ENCODE results near the gene POU2AF1. TPM values are rescaled to one million over a fixed set of nuclear protein-coding genes. Genes with fewer than 3 reads are reported as not detected.

The POU2AF1 gene
- total and polyA plus RNA-seq, 2 of the 13 experiments (the other 11 are each of a cell fraction or from before 2014, with no cell fraction given) = 1.9 to 3.6 TPM

DNA sequence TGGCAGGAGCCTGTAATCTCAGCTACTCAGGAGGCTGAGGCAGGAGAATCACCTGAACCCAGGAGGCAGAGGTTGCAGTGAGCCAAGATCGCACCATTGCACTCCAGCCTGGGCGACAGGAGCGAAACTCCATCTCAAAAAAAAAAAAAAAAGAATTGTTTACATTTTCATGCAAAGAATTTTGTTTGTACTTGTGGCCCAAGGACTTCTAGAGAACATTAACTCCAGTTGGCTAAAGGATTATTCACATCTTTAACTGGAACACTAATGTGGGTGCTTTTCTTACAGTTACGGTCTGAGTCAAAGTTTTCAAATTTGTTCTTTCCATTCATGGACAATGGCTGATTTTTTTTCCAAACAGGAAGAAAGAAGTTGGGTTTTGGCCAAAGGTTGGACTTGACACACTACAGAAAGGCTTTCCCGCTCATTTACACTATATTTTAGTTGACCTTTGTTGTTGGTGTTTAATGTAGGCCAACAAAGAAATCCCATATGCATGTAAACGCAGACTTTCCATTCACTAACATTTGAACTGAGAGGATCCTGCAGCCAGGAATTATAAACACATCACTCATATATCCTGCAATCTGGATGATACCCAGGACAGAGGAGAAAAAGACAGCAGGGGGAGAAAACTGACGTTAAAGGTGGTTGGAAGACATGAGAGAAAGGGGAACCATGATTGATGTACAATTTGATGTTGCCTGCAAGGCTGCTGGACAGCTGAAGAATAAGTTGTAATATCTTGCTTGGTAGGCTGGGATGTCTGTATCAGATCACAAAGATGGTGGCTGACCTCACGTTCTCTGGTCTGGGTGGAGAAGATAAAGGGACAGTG is 13.1 kb downstream of the POU2AF1 start (continued):
- peak; percentile 18; the same call in 1 of the 2 replicates for TF ChIP-seq MLX (CRISPR knock-in tag; IDR thresholded peaks at IDR 0.05)
- peak; percentile 79 for TF ChIP-seq GFI1 (CRISPR knock-in tag; IDR thresholded peaks at IDR 0.05; ENCODE audit: borderline replicate concordance)
- 0 out of 2 replicates have a peak, but pooled peaks have one; percentile 48 for TF ChIP-seq BRF2 (CRISPR knock-in tag; IDR thresholded peaks at IDR 0.05)
- no peak for TF ChIP-seq TCF7L2 (IDR thresholded peaks at IDR 0.05; ENCODE audit: low read depth, low read length)
- TF ChIP-seq TFDP2 (CRISPR knock-in tag; IDR thresholded peaks at IDR 0.05) = peak; percentile 91
- TF ChIP-seq FOXA1 (IDR thresholded peaks at IDR 0.05) = no peak
- TF ChIP-seq FOXA1 (CRISPR knock-in tag; IDR thresholded peaks at IDR 0.05) = peak; percentile 59
- TF ChIP-seq POGK (CRISPR knock-in tag; conservative IDR thresholded peaks at IDR 0.05) = peak; percentile 74; the same call in 1 of the 2 replicates
- TF ChIP-seq ATAD3A (CRISPR knock-in tag; IDR thresholded peaks at IDR 0.05) = no peak
- 0 out of 2 replicates have a peak, but pooled peaks have one; percentile 3 for TF ChIP-seq ZNF160 (CRISPR knock-in tag; IDR thresholded peaks at IDR 0.05)
- peak; percentile 79 for TF ChIP-seq HDAC2 (CRISPR knock-in tag; IDR thresholded peaks at IDR 0.05)
- TF ChIP-seq, protein P1, sequence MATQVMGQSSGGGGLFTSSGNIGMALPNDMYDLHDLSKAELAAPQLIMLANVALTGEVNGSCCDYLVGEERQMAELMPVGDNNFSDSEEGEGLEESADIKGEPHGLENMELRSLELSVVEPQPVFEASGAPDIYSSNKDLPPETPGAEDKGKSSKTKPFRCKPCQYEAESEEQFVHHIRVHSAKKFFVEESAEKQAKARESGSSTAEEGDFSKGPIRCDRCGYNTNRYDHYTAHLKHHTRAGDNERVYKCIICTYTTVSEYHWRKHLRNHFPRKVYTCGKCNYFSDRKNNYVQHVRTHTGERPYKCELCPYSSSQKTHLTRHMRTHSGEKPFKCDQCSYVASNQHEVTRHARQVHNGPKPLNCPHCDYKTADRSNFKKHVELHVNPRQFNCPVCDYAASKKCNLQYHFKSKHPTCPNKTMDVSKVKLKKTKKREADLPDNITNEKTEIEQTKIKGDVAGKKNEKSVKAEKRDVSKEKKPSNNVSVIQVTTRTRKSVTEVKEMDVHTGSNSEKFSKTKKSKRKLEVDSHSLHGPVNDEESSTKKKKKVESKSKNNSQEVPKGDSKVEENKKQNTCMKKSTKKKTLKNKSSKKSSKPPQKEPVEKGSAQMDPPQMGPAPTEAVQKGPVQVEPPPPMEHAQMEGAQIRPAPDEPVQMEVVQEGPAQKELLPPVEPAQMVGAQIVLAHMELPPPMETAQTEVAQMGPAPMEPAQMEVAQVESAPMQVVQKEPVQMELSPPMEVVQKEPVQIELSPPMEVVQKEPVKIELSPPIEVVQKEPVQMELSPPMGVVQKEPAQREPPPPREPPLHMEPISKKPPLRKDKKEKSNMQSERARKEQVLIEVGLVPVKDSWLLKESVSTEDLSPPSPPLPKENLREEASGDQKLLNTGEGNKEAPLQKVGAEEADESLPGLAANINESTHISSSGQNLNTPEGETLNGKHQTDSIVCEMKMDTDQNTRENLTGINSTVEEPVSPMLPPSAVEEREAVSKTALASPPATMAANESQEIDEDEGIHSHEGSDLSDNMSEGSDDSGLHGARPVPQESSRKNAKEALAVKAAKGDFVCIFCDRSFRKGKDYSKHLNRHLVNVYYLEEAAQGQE (IDR thresholded peaks at IDR 0.05; ENCODE audit: borderline replicate concordance in 1 of 2, low read depth in 1 of 2, low read length in 2 of 2) = no peak
- peak; percentile 82 for TF ChIP-seq SOX13 (IDR thresholded peaks at IDR 0.05)
- TF ChIP-seq SOX13 (CRISPR knock-in tag; conservative IDR thresholded peaks at IDR 0.05 in 1 of 2, IDR thresholded peaks at IDR 0.05 in 1 of 2) = peak in 1 of 2 experiments; percentile 96; a peak in 2 of 4 replicates
- peak; percentile 72 for TF ChIP-seq POGZ (CRISPR knock-in tag; IDR thresholded peaks at IDR 0.05)
- 0 out of 2 replicates have a peak, but pooled peaks have one; percentile 27 for TF ChIP-seq ZNF709 (CRISPR knock-in tag; IDR thresholded peaks at IDR 0.05)
- TF ChIP-seq DPF2 (CRISPR knock-in tag; IDR thresholded peaks at IDR 0.05; ENCODE audit: borderline replicate concordance, low read depth) = peak; percentile 68
- TF ChIP-seq ZNF446 (CRISPR knock-in tag; IDR thresholded peaks at IDR 0.05) = no peak
- TF ChIP-seq SATB2 (CRISPR knock-in tag; IDR thresholded peaks at IDR 0.05) = 0 out of 2 replicates have a peak, but pooled peaks have one; percentile 24
- TF ChIP-seq ZNF232 (CRISPR knock-in tag; IDR thresholded peaks at IDR 0.05; ENCODE audit: borderline replicate concordance) = peak; percentile 79
- 0 out of 2 replicates have a peak, but pooled peaks have one; percentile 43 for TF ChIP-seq ADNP (CRISPR knock-in tag; IDR thresholded peaks at IDR 0.05)
